NCI-H1417 treated with DMSO at 0.1 percent for 48 hours (cell line): Measurements from ENCODE around the gene SH2D7.

Experiments used
- DNase-seq: peaks from one replicate; lab custom pipeline; 2025; lab: John Stamatoyannopoulos, UW

Gene SH2D7

GRCh38 chr15:78079298-78080087 is 12.9 kb upstream of the SH2D7 start:
- DNase-seq, result no peak

GRCh38 chr15:78080088-78080460 is 12.3 kb upstream of the SH2D7 start:
- DNase-seq, result no peak

GRCh38 chr15:78082106-78082742 is 10.1 kb upstream of the SH2D7 start:
- DNase-seq, result no peak

GRCh38 chr15:78082743-78083110 is 9.6 kb upstream of the SH2D7 start:
- DNase-seq, result no peak

- no peak for DNase-seq
Measured at GRCh38 chr15:78083186-78083585, 9.2 kb upstream of the SH2D7 start.

- DNase-seq, result no peak
Measured at GRCh38 chr15:78083687-78084448, 8.5 kb upstream of the SH2D7 start.

- no peak for DNase-seq
Measured at GRCh38 chr15:78084449-78084750, 8.0 kb upstream of the SH2D7 start.

GRCh38 chr15:78085928-78086327 is 6.4 kb upstream of the SH2D7 start:
- no peak for DNase-seq

- no peak for DNase-seq
Measured at GRCh38 chr15:78087951-78088772, 4.2 kb upstream of the SH2D7 start.

- DNase-seq, result no peak
Measured at GRCh38 chr15:78088773-78089080, 3.6 kb upstream of the SH2D7 start.

- no peak for DNase-seq
Measured at GRCh38 chr15:78090422-78091063, 1.8 kb upstream of the SH2D7 start.

GRCh38 chr15:78093242-78094020 is 1.1 kb downstream of the SH2D7 start:
- DNase-seq, result no peak

- no peak for DNase-seq
Measured at GRCh38 chr15:78097667-78098066, 5.3 kb downstream of the SH2D7 start.

GRCh38 chr15:78098131-78098755 is 5.9 kb downstream of the SH2D7 start:
- no peak for DNase-seq

- no peak for DNase-seq
Measured at GRCh38 chr15:78100886-78101285, 8.5 kb downstream of the SH2D7 start.

GRCh38 chr15:78101423-78102105 is 9.2 kb downstream of the SH2D7 start:
- DNase-seq, result no peak

- DNase-seq, result no peak
Measured at GRCh38 chr15:78102211-78102610, 9.8 kb downstream of the SH2D7 start.

GRCh38 chr15:78102741-78103140 is 10.4 kb downstream of the SH2D7 start:
- no peak for DNase-seq

- DNase-seq, result no peak
Measured at GRCh38 chr15:78103406-78104118, 11.2 kb downstream of the SH2D7 start.

GRCh38 chr15:78104119-78104479 is 11.7 kb downstream of the SH2D7 start:
- DNase-seq, result no peak
